Esophagus squamous epithelium (tissue), 4 donors: ENCODE measurements around the gene TNFSF11.

Source experiments
- CTCF ChIP-seq, 6 experiments: fragments of 450-650 bp in 4 of 6; fragments of 200-600 bp in 2 of 6; sonication (generic) in 2 of 6; IDR thresholded peaks; one replicate each; pipeline ENCODE4 v1.5.1; 2016 to 2019; ENCODE audit warnings: antibody characterized with exemption in 6 of 6, mild to moderate bottlenecking in 4 of 6, moderate library complexity in 4 of 6
- POLR2A ChIP-seq, 4 donors: fragments of 450-650 bp; IDR thresholded peaks; one replicate each; pipeline ENCODE4 v1.6.1; 2017; ENCODE audit warnings: antibody characterized with exemption in 4 of 4, mild to moderate bottlenecking in 4 of 4, moderate library complexity in 3 of 4

GRCh38 chr13:42549552-42549936 is 24.4 kb upstream of the TNFSF11 start:
- TF ChIP-seq POLR2A (IDR thresholded peaks at IDR 0.05) (no peak), CTCF (IDR thresholded peaks at IDR 0.05) (no peak)
